Lower lobe of right lung (tissue), 2 donors: ENCODE measurements around the gene ANGPTL2. TPM values are rescaled to one million over a fixed set of nuclear protein-coding genes. Genes with fewer than 3 reads are reported as not detected.

Experiments used
- ATAC-seq, 2 donors: fragments of 200-7000 bp; cut with Tn5 transposase; one replicate each; pipeline ENCODE4 v1.9.1; 2020 to 2022; ENCODE audit warnings: mild to moderate bottlenecking in 2 of 2, moderate library complexity in 2 of 2
- DNase-seq: peaks from one replicate; pipeline ENCODE4 v3.0.0-alpha.2; 2020
- H3K27ac ChIP-seq: fragments of 200-600 bp; one replicate; pipeline ENCODE4 v1.8.0; 2022
- H3K27me3 ChIP-seq: fragments of 200-600 bp; one replicate; pipeline ENCODE4 v1.8.0; 2022; ENCODE audit warnings: low read depth
- H3K36me3 ChIP-seq: fragments of 200-600 bp; one replicate; pipeline ENCODE4 v1.8.0; 2022; ENCODE audit warnings: mild to moderate bottlenecking
- H3K4me1 ChIP-seq: fragments of 200-600 bp; one replicate; pipeline ENCODE4 v1.8.0; 2022
- H3K4me3 ChIP-seq: fragments of 200-600 bp; one replicate; pipeline ENCODE4 v1.8.0; 2022; ENCODE audit warnings: mild to moderate bottlenecking
- H3K9me3 ChIP-seq: fragments of 200-600 bp; one replicate; pipeline ENCODE4 v1.8.0; 2022
- intact Hi-C: fragments of 100-400 bp; cut with DNase I; formaldehyde crosslinking; loops from one replicate; pipeline ENCODE4 v1.11.0; 2022
- total RNA-seq: library from RNA; stranded (reverse); fragmentation: NEBNext Ultra II Directional; extraction: Animal tissue kit (Norgen Biotek cat#: 25700); gene quantifications from one replicate; pipeline ENCODE4 v1.2.1, GENCODE V29; 2021
- TF ChIP-seq, protein P1 (sequence below): fragments of 200-600 bp; IDR thresholded peaks from one replicate; pipeline ENCODE4 v1.8.0; 2022; ENCODE audit warnings: antibody characterized with exemption, mild to moderate bottlenecking
- donor health status: DM: no; HTN: yes; CAD: no; lungs with severe emphysema.

ANGPTL2 gene
- total RNA-seq, 1 donor from 2014 or later, result 11.4 TPM

DNA sequence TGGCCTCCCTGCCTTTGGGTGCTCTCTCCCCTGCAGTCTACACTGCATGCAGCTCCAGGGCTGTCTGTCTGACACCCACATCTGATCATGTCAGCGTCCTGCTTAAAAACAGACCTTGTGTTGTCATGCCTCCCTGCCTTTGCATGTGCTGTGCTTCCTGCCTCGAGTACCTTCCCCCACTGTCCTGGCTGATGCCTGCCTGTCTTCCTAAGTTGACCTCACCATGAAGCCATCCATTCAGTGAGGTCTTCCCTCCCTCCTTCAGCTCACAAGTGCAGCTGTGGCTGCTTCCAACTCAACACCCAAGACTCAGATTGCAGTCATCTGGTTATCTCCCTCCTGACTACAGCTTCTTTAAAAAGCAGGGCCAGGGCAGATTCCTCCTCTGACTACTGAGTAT, 5.5 kb downstream of the ANGPTL2 start:
- TF ChIP-seq, protein P1, sequence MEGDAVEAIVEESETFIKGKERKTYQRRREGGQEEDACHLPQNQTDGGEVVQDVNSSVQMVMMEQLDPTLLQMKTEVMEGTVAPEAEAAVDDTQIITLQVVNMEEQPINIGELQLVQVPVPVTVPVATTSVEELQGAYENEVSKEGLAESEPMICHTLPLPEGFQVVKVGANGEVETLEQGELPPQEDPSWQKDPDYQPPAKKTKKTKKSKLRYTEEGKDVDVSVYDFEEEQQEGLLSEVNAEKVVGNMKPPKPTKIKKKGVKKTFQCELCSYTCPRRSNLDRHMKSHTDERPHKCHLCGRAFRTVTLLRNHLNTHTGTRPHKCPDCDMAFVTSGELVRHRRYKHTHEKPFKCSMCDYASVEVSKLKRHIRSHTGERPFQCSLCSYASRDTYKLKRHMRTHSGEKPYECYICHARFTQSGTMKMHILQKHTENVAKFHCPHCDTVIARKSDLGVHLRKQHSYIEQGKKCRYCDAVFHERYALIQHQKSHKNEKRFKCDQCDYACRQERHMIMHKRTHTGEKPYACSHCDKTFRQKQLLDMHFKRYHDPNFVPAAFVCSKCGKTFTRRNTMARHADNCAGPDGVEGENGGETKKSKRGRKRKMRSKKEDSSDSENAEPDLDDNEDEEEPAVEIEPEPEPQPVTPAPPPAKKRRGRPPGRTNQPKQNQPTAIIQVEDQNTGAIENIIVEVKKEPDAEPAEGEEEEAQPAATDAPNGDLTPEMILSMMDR, result no peak
- no peak overlapping the region for H3K4me3 ChIP-seq
- no peaks in the 10 kb centered on the region for H3K9me3 ChIP-seq
- H3K27me3 ChIP-seq, result no peaks in the 10 kb centered on the region
- DNase-seq, result no peak
- no peak overlapping the region for H3K27ac ChIP-seq
- no peak for ATAC-seq
- H3K4me1 ChIP-seq, result peaks cover 22% of the 10 kb centered on the region
- intact Hi-C loops, result no loop called here
- H3K36me3 ChIP-seq, result no peaks in the 10 kb centered on the region

DNA sequence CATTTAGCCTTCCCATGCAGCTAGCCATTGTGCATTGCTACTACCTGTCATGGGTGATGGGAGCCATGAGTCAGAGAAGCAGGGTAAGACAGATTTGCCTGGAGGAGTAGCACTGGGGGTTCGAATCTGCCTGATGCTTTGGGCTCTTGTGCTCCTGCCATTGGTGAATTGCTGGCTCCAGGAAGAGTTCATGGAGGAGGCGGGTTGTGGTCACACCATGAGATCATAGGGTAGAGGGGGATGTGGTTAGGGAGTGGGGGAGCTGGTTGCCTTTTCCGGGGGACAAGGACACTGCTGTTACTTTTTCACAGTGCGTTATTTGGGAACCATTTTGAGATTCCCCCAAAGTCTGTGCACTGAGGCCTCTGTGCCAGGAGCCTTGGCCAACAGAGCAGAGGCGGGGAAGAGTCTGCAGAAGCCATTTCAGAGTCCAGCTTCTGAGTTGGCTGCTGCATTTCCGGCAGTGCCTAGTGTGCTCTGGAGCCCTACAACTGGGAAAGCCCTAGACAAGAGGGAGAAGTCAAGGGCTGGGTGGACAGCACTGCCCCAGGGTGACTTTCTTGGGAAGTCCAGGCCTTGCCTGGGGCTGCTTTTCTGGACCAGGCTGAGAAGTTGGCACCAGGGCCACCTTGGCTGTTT, 6.2 kb downstream of the ANGPTL2 start:
- intact Hi-C loops, result no loop called here
- peaks cover 22% of the 10 kb centered on the region for H3K4me1 ChIP-seq
- no peak for ATAC-seq
- H3K9me3 ChIP-seq, result no peaks in the 10 kb centered on the region
- no peaks in the 10 kb centered on the region for H3K36me3 ChIP-seq
- DNase-seq, result no peak
- H3K27ac ChIP-seq, result no peak overlapping the region
- H3K27me3 ChIP-seq, result no peaks in the 10 kb centered on the region
- TF ChIP-seq, protein P1, result no peak
- no peak overlapping the region for H3K4me3 ChIP-seq

DNA sequence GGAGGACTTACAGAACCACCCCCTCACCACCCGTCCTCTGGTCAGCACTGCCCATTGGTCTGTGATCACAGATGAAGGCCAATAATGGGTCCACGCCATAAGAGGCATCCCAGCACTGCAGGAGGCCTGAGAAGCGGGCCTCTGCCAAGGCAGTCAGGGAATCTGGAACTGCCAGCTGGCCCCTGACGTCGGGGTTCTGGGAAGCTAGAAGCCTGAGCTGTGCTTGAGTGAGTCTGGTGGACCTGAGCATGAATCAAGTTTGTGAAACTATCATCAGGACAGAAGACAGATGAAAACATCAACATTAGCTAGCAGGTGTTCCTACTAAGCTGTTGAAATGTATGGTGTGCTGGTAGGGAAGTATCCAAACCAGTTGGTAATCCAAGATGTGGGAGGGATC, 7.8 kb downstream of the ANGPTL2 start:
- H3K27ac ChIP-seq, result no peak overlapping the region
- no peaks in the 10 kb centered on the region for H3K27me3 ChIP-seq
- TF ChIP-seq, protein P1, result no peak
- H3K36me3 ChIP-seq, result no peaks in the 10 kb centered on the region
- DNase-seq (no peak), ATAC-seq (no peak)
- H3K4me1 ChIP-seq, result peaks cover 13% of the 10 kb centered on the region
- no peak overlapping the region for H3K4me3 ChIP-seq
- intact Hi-C loops, result no loop called here
- no peaks in the 10 kb centered on the region for H3K9me3 ChIP-seq

DNA sequence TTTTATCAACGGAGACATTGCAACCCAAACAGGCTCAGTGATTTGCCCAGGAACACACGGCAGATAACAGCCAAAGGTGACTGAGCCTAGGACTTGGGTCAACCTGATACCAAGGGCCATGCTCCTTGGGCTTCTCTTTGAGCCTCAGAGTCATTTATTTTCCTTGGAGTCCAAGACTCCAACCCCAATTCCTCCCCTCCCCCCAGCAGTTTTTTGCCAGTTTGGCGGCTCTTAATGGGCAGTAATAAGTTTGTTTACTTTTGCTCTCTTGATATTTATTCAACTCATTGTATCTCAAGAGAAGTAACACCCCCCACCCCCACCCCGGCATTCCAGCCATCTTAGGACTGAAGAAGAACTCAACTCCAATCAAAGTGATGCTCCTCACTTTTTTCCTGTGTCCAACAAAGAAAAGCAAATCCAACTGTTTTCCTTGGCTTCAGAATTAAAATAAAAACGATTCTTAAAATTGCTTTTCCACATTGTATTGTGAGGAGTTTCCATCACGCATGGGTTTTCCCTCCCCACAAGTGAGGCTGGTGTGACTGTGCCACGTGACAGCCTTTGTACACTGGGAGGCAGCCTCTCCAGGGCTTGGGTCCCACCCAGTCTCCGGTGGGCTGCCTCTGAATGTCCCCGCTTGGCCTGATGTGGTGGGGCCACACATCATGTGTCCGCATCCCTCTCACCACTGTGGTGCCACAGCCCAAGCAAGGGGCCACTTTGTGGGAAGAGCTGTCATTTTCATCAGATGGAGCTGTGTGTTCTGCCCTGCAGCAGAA, 9.1 kb downstream of the ANGPTL2 start:
- H3K27me3 ChIP-seq, result no peaks in the 10 kb centered on the region
- H3K4me3 ChIP-seq, result no peak overlapping the region
- TF ChIP-seq, protein P1, result no peak
- no peaks in the 10 kb centered on the region for H3K9me3 ChIP-seq
- H3K4me1 ChIP-seq, result peaks cover 13% of the 10 kb centered on the region
- no peak overlapping the region for H3K27ac ChIP-seq
- no peaks in the 10 kb centered on the region for H3K36me3 ChIP-seq
- DNase-seq (no peak), ATAC-seq (peak in 1 of 2 donors; percentile 27)
- intact Hi-C loops, result no loop called here

DNA sequence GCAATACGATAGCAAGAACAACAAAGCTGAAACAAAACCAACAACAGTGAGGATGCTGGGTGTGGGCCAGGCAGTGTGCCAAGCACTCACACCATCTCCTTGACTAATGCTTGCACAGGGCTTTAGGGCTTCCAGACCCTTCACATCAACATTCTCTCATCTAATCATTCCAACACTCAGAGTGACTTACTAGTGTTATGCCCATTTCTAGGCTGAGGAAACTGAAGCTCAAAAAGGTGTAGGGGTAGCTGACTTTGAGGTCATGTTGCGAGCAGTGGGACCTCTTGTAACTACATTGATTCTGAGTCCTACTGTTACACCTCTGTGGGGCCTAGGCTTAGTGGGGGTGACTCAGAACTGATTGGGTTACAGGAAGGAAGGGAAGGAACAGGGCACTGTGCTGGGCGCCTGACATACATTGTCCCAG, 9.7 kb downstream of the ANGPTL2 start:
- Histone ChIP-seq H3K27ac (no peak overlapping the region), H3K36me3 (no peaks in the 10 kb centered on the region), H3K4me1 (peaks cover 13% of the 10 kb centered on the region), H3K9me3 (no peaks in the 10 kb centered on the region), H3K4me3 (no peak overlapping the region), H3K27me3 (no peaks in the 10 kb centered on the region)
- DNase-seq, result peak; percentile 70
- intact Hi-C loops, result no loop called here
- TF ChIP-seq, protein P1, result no peak
- peak; percentile 65 to 67 for ATAC-seq
